Measurements from ENCODE around the gene MAP3K2. TPM values are rescaled to one million over a fixed set of nuclear protein-coding genes. Genes with fewer than 3 reads are reported as not detected.

Gene MAP3K2
- total RNA-seq, 4 donors from 2014 or later, result 33.8 to 46.4 (median 39.4) TPM

- no peaks in the 10 kb centered on the region for H3K27me3 ChIP-seq
- ATAC-seq, result no peak
- no peaks in the 10 kb centered on the region for H3K4me1 ChIP-seq
- intact Hi-C loops (cut with DNase I; ENCODE audit: low total_unique reads), result no loop called here
- no peaks in the 10 kb centered on the region for H3K9me3 ChIP-seq
- no peak overlapping the region for H3K4me3 ChIP-seq
- H3K27ac ChIP-seq, result no peak overlapping the region
- peaks cover 3 to 94% of the 10 kb centered on the region in 2 donors for H3K36me3 ChIP-seq
- in situ Hi-C loops (cut with MboI; ENCODE audit: low sequenced_read_pairs in 4 of 4), result loop anchor here in 1 of 4 donors (25.0 kb wide), 1 partner anchor 823 kb away; no protein-coding TSS in a partner anchor
- TF ChIP-seq POLR2A (IDR thresholded peaks at IDR 0.05), result no peak
- TF ChIP-seq CTCF (IDR thresholded peaks at IDR 0.05 in 4 of 5, conservative IDR thresholded peaks at IDR 0.05 in 1 of 5), result no peak
- no peak for DNase-seq
These were observed 73.4 kb downstream of the MAP3K2 start for GRCh38 chr2:127314193-127314988.

GRCh38 chr2:127313406-127313805 lies 74.4 kb downstream of the MAP3K2 start:
- no peak overlapping the region for H3K4me3 ChIP-seq
- H3K36me3 ChIP-seq, result peaks cover 3 to 90% of the 10 kb centered on the region in 2 donors
- no peaks in the 10 kb centered on the region for H3K9me3 ChIP-seq
- no peak for TF ChIP-seq CTCF (IDR thresholded peaks at IDR 0.05 in 4 of 5, conservative IDR thresholded peaks at IDR 0.05 in 1 of 5)
- no peak for TF ChIP-seq POLR2A (IDR thresholded peaks at IDR 0.05)
- H3K27ac ChIP-seq, result no peak overlapping the region
- intact Hi-C loops (cut with DNase I; ENCODE audit: low total_unique reads) (no loop called here), in situ Hi-C loops (cut with MboI; ENCODE audit: low sequenced_read_pairs in 4 of 4) (loop anchor here in 1 of 4 donors (25.0 kb wide), 1 partner anchor 824 kb away; no protein-coding TSS in a partner anchor)
- H3K27me3 ChIP-seq, result no peaks in the 10 kb centered on the region
- DNase-seq (no peak), ATAC-seq (no peak)
- no peaks in the 10 kb centered on the region for H3K4me1 ChIP-seq

GRCh38 chr2:127310980-127311379 lies 76.8 kb downstream of the MAP3K2 start:
- no peak for TF ChIP-seq CTCF (IDR thresholded peaks at IDR 0.05 in 4 of 5, conservative IDR thresholded peaks at IDR 0.05 in 1 of 5)
- TF ChIP-seq POLR2A (IDR thresholded peaks at IDR 0.05), result no peak
- in situ Hi-C loops (cut with MboI; ENCODE audit: low sequenced_read_pairs in 4 of 4), result loop anchor here in 1 of 4 donors (25.0 kb wide), 1 partner anchor 826 kb away; no protein-coding TSS in a partner anchor
- ATAC-seq, result no peak

GRCh38 chr2:127309468-127309867 lies 78.3 kb downstream of the MAP3K2 start:
- ATAC-seq, result no peak
- intact Hi-C loops (cut with DNase I; ENCODE audit: low total_unique reads), result no loop called here
- H3K27me3 ChIP-seq, result no peaks in the 10 kb centered on the region

More at GRCh38 chr2:127310980-127311379, 76.8 kb downstream of the MAP3K2 start:
- no peak overlapping the region for H3K27ac ChIP-seq
- no peaks in the 10 kb centered on the region for H3K4me1 ChIP-seq
- no peak for DNase-seq
- no peaks in the 10 kb centered on the region for H3K27me3 ChIP-seq
- no peak overlapping the region for H3K4me3 ChIP-seq
- peaks cover 3 to 91% of the 10 kb centered on the region in 2 donors for H3K36me3 ChIP-seq
- no peaks in the 10 kb centered on the region for H3K9me3 ChIP-seq
- intact Hi-C loops (cut with DNase I; ENCODE audit: low total_unique reads), result no loop called here

More at GRCh38 chr2:127309468-127309867, 78.3 kb downstream of the MAP3K2 start:
- H3K36me3 ChIP-seq, result peaks cover 3 to 84% of the 10 kb centered on the region in 2 donors
- in situ Hi-C loops (cut with MboI; ENCODE audit: low sequenced_read_pairs in 4 of 4), result loop anchor here in 1 of 4 donors (25.0 kb wide), 1 partner anchor 828 kb away; no protein-coding TSS in a partner anchor
- H3K4me3 ChIP-seq, result no peak overlapping the region
- TF ChIP-seq CTCF (IDR thresholded peaks at IDR 0.05 in 4 of 5, conservative IDR thresholded peaks at IDR 0.05 in 1 of 5), result no peak
- no peak for TF ChIP-seq POLR2A (IDR thresholded peaks at IDR 0.05)
- no peak overlapping the region for H3K27ac ChIP-seq
- H3K9me3 ChIP-seq, result no peaks in the 10 kb centered on the region
- DNase-seq, result no peak
- no peaks in the 10 kb centered on the region for H3K4me1 ChIP-seq

Measured in gastrocnemius medialis (tissue), 4 donors.